ENCODE results near the gene CCL5.
"Not testable (repeated sequence)": the region's sequence is repeated elsewhere in the genome, so short reads cannot be mapped to it uniquely, and the experiment has no call there.

Gene CCL5

DNA sequence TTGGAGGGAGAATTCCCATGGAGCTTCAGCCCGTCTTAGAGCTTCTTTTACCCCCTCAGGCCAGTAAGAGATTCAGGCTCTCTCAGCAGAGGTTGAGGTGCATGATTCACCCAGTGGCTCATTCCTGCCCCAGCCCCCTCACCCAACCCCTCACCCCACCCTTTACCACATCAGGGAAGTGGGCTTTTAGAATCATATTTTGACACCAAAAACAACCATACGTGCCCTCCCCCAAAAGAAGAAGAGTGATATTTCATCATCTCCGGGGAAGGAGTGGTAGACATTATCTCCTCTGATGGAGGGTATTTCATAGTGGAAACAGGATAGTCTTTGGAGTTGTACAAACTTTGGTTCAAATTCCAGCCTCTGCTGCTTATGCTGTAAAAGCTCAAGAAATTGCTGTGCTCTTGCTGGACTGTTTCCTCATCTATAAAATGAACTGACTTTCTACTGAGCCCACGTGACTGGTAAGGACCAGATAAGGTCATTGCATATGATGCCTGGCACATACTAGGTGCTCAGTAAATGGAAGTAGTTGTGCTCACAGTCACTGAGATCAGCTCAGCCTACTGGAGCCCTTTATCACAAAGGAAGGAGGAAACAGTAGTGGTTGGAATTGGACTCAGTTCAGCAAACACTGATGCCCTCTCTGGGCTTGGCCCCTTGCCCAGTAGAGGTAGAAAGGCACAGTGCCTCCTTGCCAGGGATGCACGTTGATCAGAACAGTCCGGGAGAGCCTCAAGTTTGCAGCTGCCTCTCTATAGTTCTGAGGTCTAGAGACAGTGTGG is 18.3 kb upstream of the CCL5 start:
- in situ Hi-C loops (cut with MboI; ENCODE audit: low sequenced_read_pairs) = no loop called here

DNA sequence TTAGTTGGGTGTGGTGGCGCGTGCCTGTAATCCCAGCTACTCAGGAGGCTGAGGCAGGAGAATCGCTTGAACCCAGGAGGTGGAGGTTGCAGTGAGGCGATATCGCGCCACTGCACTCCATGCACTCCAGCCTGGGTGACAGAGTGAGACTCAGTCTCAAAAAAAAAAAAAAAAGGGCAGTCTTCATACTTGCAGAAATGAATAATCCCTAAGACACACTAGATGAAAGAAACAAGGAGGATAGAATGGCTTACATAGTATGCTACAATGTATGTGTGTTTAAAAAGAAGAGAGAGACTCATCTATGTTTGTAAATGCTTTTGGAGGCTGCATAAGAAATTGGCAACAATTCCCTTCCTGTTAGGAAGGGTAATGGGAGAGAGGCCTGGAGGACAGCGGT is 17.6 kb upstream of the CCL5 start:
- in situ Hi-C loops (cut with MboI; ENCODE audit: low sequenced_read_pairs) = not testable (repeated sequence)

DNA sequence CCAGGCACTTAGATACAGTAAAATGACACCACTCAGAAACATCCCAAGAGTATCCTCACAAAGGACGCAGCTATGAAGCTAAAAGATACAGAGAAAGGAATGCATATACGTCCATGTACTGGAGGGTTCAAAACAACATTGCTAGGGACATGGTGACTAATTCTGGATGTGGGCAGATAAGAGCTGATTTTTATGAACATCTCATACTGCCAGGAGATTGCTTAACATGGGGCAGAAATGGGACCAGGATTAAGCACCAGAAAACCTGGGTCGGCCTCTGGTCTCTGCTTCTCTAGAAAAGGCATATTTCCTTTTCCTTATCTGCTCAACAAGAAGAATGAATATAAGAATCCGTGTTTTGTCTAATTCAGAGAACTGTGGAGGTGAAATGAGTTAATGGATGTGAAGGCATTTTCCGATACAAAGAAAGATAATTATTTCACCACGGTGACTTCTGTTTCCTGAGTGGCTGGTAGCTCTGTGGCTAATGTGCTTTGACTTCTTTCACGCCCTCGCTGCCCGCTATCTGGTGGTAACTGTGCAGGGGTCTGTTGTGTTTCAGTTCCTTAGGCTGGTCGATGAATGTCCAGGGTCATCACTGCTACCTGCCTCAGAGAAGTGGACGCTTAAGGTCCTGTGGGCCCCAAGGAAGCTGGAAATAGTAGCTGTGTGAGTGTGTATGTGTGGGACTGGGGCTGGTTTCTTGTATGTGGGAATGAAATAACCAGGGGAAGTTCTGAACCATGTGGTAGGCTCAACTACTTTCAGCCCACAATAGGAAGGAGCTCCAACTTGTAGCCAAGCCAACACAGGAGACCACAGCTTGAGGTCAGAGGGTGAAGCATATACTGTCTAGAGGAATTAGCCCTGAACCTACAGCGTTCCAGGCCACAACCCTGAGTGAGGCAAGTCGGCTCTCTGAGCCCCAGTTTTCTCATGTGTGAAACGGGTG is 15.8 kb upstream of the CCL5 start:
- in situ Hi-C loops (cut with MboI; ENCODE audit: low sequenced_read_pairs) = no loop called here

DNA sequence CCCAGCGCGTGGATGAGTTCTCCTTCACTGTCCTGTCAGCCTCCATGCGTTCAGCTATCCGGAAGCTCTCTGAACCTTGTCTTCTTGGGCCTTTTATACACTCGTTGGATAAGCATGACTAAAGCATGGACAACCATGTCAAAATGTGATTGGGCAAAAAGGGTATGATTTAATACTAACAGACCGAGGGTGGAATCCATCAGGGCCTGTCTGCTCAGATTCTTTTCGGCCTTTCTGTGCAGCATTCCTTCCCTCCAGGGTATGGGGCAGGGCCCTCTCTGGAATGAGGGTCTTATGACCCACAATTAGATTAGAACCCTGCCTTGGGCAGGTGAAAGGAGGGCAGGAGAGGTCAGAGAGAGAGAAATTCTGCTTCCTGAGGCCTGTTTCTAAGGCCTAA is 14.0 kb upstream of the CCL5 start:
- in situ Hi-C loops (cut with MboI; ENCODE audit: low sequenced_read_pairs) = no loop called here

DNA sequence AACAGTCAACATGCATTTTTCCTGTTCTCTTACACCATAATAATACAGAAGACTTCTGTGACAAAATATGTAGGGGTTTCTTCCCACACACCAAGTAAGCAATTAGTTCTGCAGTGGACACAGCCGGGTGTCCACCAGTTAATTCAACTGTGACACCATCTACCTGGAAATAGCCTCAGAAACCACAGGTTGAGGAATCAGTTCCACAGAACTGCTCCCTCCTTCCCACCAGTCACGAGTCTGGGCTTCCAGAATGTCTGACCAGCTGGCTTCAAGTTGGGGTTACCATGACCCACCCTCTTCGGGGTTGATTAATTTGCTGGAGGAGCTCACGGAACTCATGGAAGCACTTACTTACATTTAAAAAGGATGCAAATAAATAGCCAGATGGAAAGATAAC is 13.6 kb upstream of the CCL5 start:
- in situ Hi-C loops (cut with MboI; ENCODE audit: low sequenced_read_pairs) = no loop called here

DNA sequence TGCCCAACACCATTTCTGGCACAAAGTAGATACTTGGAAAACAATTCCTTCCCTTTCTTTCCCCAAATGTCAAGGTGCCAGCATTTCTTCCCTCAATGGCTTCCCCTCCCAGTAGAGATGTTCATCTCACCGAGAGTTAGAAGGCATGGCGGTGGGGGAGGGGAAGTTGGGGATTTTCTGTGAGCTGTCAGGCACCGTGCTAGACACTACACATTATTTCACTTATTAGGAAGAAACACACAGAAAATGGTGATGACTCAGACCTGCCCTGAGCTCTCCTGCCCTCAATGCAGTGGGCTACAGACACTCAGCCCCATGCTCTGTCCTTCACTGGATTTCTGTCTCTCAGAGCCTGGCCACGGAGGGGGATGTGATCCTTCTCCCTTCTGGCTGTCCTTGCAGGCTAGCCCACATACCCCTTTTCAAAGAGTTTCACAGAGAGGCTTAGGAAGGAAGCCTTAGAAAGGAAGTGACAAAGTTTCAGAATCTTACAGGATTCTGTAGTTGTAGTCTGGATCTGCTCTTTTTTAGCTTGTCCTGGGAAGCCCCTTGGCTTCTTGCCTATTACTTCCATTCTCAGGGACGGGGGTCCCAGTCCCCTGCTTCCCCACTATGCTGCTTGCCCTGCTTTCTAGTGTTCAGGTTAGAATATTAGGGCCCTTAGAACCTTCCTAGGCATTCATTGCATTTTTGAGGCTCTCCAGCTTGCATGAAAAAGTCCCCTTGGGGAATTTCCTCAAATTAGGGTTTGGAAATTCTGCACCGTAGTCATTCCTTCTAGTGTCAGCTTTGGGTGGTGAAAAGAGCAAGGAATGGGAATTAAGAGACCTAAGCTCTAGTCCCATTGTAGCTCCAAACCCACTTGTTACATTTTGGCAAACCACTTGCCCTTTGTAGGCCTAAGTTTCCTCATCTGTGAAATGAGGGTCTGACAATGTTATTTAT is 12.2 kb upstream of the CCL5 start:
- in situ Hi-C loops (cut with MboI; ENCODE audit: low sequenced_read_pairs) = no loop called here

DNA sequence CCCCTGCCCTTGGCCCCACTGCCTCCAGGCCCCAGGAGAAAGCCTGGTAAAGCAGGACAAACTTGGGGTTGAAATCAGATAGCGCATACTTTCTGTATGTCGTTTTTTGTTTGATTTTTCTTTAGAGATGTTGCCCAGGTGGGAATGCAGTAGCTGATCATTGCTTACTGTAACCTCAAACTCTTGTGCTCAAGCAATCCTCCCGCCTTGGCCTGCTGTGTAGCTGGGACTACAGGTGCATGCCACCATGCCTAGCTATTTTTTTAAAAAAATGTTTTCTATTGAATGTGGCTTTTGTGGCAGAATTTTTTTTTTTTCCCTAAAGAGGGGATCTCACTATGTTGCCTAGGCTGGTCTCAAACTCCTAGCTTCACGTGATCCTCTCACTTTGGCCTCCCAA is 11.1 kb upstream of the CCL5 start:
- in situ Hi-C loops (cut with MboI; ENCODE audit: low sequenced_read_pairs) = no loop called here

DNA sequence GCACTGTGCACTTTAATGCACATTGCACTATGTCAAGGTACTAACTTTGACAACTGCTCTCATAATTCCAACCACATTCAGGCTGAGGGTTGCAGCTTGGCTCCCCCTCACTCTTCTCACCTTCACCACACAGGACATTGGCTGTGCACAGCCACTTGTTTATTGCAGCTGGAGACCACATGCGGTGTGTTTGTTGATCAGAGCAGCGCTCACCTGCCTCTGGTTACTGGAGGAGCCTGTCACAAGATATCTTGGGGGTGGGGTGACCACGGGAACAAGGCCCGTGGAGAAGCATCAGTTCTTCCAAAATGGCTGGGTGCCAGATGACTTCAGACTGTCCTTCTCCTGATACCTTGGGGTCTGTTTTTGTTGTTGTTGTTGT is 10.6 kb upstream of the CCL5 start:
- in situ Hi-C loops (cut with MboI; ENCODE audit: low sequenced_read_pairs) = no loop called here

DNA sequence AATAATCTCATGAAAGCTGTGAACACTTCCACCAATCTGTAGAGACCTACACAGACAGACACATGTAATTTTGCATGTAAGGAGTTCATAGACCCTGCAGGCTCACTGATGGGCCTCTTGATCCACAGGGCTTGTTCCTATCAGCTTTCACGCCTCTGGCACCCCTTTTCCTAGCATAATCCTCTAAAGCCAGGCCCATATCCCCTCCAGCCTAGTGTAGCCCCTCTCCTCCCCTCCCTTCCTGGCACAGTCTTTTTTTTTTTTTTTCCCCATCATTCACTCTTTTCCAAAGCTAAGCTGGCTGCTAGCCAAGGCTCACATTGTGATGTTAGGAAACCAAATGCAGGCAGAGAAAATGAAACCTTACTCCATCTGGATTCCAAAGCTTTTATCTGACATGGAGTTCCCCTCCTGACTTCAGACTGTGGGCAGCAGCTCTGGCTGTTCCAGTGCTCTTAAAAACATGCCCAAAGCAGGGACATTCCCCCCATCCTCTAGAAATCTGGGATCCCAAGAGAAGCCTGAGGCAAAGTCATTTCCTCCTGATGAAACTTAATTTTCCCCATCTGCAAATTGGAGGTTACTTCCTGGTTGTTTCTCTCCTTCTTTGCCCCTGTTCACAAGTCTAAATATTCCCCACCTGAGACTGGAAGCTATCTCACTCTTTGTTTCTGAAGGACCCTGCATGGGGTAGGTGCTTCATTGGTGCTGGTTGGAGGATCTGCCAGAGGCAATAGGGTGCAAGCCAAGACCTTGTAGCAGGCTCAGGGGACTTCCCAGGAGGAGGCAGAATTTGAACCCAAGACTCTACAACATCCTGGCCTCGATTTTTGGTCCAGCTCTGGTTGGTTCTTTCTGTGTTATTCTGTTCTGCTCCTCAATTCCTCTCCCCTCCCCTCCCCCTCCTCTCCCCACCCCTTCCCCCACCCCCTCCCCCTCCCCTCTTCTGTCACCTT is 9.9 kb upstream of the CCL5 start:
- in situ Hi-C loops (cut with MboI; ENCODE audit: low sequenced_read_pairs) = no loop called here

DNA sequence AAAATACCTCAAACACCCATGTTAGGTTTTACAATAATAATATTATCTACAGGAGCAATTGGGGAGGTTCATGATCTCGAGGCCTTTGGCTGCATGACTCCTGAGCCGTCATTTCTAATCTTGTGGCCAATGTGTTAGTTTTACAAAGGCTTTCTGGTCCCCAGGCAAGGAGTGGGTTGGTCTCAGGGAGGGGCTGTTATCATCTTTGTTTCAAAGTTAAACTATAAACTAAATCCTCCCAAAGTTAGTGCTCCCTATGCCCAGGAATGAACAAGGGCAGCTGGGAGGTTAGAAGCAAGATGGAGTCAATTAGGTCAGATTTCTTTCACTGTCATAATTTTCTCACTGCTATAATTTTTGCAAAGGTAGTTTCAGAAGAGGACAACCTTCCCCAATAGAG is 9.1 kb upstream of the CCL5 start:
- in situ Hi-C loops (cut with MboI; ENCODE audit: low sequenced_read_pairs) = no loop called here

DNA sequence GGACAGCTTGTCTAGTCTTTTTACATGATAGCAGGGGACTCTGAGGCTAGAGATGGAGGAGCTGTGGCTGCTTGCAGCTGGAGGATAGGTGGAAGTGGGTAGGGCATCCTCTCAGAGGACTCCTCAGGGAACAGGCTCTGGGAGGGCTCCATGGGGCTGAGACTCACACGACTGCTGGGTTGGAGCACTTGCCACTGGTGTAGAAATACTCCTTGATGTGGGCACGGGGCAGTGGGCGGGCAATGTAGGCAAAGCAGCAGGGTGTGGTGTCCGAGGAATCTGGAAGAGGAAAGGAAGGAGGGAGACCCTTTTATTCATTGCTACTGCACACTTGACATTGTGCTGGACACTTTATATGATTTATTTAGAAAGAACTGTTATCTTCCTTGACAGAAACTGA is 1.8 kb downstream of the CCL5 start:
- in situ Hi-C loops (cut with MboI; ENCODE audit: low sequenced_read_pairs) = no loop called here

DNA sequence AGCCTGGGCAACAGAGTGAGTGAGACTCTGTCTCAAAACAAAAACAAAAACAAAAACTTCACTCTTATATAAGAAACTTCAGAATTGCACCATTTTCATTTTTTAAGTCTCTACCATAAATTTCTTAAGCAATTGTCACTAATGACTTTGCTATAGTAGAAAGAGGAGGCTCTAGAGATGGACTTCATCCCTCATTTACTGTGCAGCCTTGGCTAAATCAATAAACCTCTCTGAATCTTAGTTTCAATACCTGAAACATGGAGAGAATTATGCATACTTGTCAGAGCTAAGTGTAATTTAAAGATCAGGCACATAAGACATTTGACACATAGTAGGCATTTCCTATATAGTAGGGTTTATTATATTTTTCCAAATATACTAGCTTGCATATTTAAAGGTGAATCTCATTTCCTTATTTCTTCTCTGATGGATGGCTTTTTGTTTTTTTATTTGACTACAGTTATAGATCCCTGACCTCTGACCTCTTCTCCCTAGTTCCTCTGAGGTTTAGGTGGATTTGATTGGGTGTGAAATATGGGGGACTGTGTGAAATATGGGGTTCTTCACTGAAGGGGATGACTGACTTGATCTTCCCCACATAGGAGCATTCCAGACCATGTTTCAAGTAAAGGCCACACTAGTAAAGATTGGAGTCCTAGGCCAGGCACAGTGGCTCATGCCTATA is 2.7 kb downstream of the CCL5 start:
- in situ Hi-C loops (cut with MboI; ENCODE audit: low sequenced_read_pairs) = no loop called here

DNA sequence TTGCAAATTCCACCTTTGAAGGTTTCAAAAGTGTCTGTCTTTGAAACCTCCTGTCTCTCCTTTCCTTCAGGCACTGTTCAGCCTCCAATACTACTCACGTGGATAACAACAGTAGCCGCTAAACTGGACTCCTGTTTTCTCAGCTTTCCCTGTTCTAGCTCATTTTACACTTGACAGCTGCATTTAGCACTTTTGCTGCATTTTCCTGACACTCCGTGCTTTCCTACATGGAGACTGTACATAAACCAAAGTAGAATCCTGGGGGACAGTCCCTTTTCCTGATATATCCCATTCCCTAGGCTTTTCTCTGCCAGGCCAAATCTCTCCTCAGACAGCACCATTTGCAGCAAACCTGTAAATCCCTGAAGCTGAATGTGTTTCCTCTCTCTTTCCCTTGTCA is 3.6 kb downstream of the CCL5 start:
- in situ Hi-C loops (cut with MboI; ENCODE audit: low sequenced_read_pairs) = no loop called here

DNA sequence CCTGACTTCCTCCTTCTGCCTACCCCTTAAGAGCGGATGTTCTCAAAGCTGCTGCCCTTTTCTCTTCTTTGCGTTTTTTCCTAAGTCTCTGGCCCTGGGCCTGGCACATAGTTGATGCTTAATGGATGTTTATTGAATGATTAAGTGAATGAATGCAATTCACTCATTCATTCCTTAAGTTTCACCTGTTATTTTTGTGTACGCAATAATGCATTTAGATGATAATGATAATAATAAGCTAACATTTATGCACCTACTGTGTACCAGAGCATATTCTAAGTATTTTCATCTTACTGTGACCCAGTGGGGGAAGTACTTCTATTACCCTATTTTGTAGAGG is 4.4 kb downstream of the CCL5 start:
- in situ Hi-C loops (cut with MboI; ENCODE audit: low sequenced_read_pairs) = no loop called here

DNA sequence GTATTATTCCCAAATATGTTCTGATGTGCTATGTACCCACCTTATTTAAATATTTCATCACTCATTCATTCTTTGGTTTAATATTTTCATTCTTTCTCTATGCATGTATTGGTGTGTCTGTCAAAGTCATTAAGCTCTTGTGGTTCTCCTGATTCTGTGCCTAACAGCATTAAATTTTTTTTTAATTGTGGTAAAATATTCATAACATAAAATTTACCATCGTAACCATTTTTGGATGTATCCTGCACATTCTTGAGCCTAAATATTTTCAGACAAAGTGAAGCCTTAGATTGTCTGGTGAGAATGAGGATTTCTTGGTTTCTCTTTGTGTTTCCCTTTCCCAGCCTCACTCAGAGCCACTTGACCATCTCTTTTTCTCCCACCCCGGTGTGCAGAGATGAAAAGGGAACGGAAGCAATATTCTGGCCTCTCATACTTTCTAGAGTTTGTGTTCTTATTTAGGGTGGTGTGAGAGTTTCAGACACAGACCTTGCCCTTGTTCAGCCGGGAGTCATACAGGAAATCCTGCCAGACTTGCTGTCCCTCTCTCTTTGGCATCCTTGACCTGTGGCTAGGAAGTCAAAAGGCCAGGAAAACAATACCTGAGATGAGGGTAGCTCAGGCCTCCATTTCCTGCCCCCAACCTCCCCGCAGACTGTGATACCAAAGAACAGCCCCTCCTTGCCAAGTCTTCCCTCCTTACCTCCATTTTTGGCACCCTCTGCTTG is 4.9 kb downstream of the CCL5 start:
- in situ Hi-C loops (cut with MboI; ENCODE audit: low sequenced_read_pairs) = no loop called here

DNA sequence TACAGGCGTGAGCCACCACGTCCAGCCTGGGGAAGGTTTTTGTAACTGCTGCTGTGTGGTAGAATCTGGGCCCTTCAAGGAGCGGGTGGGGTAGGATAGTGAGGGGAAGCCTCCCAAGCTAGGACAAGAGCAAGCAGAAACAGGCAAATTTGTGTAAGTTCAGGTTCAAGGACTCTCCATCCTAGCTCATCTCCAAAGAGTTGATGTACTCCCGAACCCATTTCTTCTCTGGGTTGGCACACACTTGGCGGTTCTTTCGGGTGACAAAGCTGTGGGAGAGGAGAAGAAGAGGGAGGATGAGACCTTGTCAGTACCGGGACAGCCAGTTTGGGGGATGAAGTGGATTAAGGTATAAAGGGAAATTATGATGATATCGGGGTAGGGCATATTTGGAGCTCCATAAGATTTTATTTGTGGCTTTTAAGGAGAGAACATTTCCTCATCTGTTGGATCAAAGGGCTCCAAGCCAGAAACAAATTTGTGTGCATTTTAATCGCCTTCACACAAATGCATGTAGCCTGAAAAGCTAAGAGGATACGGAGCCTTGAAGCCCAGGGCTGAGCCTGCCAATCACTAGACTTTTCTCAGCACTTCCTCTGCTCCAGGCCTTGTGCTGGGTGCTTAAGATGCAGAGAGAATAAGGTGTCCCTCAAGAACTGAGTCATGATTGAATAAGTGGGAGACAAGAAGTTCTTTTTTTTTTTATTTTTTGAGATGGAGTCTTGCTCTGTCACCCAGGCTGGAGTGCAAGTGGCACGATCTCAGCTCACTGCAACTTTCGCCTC is 7.8 kb downstream of the CCL5 start:
- in situ Hi-C loops (cut with MboI; ENCODE audit: low sequenced_read_pairs) = no loop called here

DNA sequence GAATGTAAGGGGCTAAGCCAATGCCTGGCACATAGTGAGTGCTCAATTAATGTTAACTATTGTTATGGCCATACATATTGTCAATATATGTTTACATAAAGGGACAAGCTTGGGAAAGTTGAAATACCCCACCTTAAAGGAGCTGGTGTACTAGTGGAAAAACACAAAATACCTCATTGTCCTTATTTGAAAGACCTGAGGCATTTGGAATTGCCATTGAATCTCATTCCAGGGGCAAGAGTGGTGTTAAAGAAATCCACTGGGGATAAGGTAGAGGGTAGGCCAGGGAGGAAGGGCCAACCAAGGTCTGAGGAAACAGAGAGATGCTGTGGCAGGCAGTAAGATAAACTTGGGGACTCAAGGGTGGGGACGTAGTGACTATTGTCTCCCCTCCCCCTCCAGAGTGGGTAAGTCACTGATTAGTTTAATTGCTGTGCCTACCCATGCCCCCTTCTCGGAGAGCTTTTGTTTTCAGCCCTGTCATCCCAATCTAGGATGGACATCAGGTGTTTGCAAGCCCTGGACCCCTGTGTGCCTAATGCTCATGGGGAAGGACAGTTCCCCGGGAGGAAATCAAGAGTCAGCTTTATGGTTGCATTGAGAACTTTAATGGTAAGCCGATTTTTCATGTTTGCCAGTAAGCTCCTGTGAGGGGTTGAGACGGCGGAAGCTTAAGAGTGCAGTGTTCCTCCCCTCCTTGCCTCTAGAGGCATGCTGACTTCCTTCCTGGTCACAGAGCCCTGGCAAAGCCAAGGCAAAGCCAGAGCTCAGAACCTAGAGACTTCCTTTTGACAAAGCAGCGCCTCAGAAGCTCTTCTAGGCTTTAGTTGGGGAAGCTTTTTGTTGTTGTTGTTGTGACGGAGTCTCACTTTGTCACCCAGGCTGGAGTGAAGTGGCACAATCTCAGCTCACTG is 9.0 kb downstream of the CCL5 start:
- in situ Hi-C loops (cut with MboI; ENCODE audit: low sequenced_read_pairs) = no loop called here
